Motor neuron (in vitro differentiated cells): ENCODE data around the gene IFT122. TPM values are rescaled to one million over a fixed set of nuclear protein-coding genes. Genes with fewer than 3 reads are reported as not detected.

Experiments
- ATAC-seq, 8 experiments: fragments of 200-7000 bp; cut with Tn5 transposase; replicated peaks in 6 of 8; 2 replicates each; pipeline ENCODE4 v1.8.0; 2021; ENCODE audit warnings: mild to moderate bottlenecking in 8 of 8, moderate library complexity in 8 of 8
- H3K27ac ChIP-seq, 2 donors: fragments of 250-450 bp; sonication (Bioruptor Pico); 2 replicates each; pipeline ENCODE4 v1.9.0; 2021; ENCODE audit warnings: antibody characterized with exemption in 2 of 2, mild to moderate bottlenecking in 2 of 2, moderate library complexity in 1 of 2
- H3K4me1 ChIP-seq, 2 donors: fragments of 250-450 bp; sonication (Bioruptor Pico); replicated peaks in 1 of 2; 2 replicates each; pipeline ENCODE4 v1.6.1; 2021; ENCODE audit warnings: antibody characterized with exemption in 2 of 2, mild to moderate bottlenecking in 2 of 2, moderate library complexity in 1 of 2
- H3K4me3 ChIP-seq, 5 donors: fragments of 250-450 bp; sonication (Bioruptor Pico); 2 replicates each; pipeline ENCODE4 v1.9.0; 2021; ENCODE audit warnings: antibody characterized with exemption in 5 of 5, mild to moderate bottlenecking in 5 of 5, moderate library complexity in 4 of 5
- WGBS, 10 experiments: fragments of 450-650 bp; shearing (Covaris generic); methylation state at CpG; one replicate each; pipeline ENCODE4 v1.0.0; 2022; 5-methylcytosine and 5-hydroxymethylcytosine counted together
- in situ Hi-C, 9 experiments: fragments of 400-800 bp; cut with MboI; loops; one replicate each; pipeline ENCODE4 v1.15.0; 2021; ENCODE audit warnings: low sequenced_read_pairs in 9 of 9, low pct_unique_long_range_greater_than_20kb in 2 of 9; ENCODE audit not compliant: unreplicated experiment in 9 of 9
- total RNA-seq, 8 experiments: library from RNA; unstranded; fragments of 300-600 nt; gene quantifications; 2 replicates each; pipeline versions ENCODE4 v1.2.3 to v1.2.4, GENCODE V29; 2022

The IFT122 gene
- total RNA-seq, 8 experiments from 2014 or later: 8.4 to 34.5 (median 24.8) TPM

DNA sequence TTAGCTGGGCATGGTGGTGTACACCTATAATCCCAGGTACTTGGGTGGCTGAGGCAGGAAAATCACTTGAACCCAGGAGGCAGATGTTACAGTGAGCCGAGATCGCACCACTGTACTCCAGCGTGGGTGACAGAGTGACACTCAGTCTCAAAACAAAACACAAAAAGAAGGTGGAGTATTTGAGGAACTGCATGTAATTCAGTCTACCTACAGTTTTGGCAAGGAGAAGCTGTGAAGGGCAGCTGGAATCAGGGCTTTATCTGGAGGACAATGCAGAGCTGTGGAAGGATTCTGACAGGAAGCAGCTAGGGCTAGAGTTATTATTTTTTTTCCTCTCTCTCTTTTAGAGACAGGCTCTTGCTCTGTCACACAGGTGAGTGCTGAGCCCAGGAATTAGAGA is 109.8 kb downstream of the IFT122 start:
- peaks cover 25 to 40% of the 10 kb centered on the region in 2 donors for H3K4me1 ChIP-seq
- no peak overlapping the region for H3K4me3 ChIP-seq
- no peak overlapping the region for H3K27ac ChIP-seq
- in situ Hi-C loops: no loop called here
- ATAC-seq: no peak
- WGBS, 10 experiments: 100% methylated on average over 1 to 3 of the region's 3 CpGs; no CpG with 5 or more reads in 7 of the 10 experiments

DNA sequence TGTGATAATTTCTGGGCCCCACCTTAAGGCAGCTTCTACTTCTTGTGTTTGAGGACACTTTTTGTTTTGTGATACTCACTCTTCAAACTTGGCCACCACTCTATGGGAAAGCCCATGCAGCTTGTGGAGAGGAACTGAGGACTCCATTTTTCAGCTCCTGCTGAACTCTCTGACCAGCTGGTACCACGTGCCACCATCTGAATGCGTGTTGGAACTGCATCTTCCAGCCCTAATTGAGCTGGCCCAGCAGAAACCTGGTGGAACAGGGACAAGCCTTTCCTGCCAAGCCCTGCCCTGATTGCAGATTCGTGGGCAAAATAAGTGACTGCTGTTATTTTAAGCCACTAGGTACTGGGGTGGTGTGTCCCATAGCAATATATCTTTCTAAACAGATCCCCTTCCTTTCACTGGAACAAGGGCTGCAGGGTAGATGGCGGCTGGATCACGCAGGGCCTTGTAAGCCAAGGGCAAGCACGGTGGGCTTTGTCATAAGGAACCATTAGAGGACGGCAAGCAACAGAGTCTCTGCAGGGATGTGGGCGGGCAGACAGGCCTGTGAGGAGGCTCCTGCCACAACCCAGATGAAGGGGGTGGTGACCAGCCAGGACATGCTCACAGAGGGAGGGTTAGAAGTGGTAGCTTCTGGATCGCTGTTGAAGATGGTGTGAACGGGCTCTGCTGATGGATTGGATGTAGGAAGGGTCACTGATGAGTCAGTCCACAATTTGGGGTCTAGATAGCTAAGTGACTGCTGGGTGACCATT is 112.4 kb downstream of the IFT122 start:
- 36 to 93% (median 68%) methylated on average over 1 to 5 of the region's 10 CpGs; no CpG with 5 or more reads in 3 of the 10 experiments for WGBS, 10 experiments
- in situ Hi-C loops: no loop called here
- peak in 7 of 8 experiments; percentile 34 to 53 (median 36) for ATAC-seq
- peaks cover 49 to 60% of the 10 kb centered on the region in 2 donors for H3K4me1 ChIP-seq
- H3K4me3 ChIP-seq: no peak overlapping the region
- no peak overlapping the region for H3K27ac ChIP-seq

GRCh38 chr3:129553171-129553570 is 113.1 kb downstream of the IFT122 start:
- no peak for ATAC-seq
- no peak overlapping the region for H3K4me3 ChIP-seq
- H3K27ac ChIP-seq: no peak overlapping the region
- WGBS, 10 experiments: 29% methylated on average over 1 of the region's 6 CpGs; no CpG with 5 or more reads in 9 of the 10 experiments
- peaks cover 56 to 62% of the 10 kb centered on the region in 2 donors for H3K4me1 ChIP-seq
- in situ Hi-C loops: no loop called here

DNA sequence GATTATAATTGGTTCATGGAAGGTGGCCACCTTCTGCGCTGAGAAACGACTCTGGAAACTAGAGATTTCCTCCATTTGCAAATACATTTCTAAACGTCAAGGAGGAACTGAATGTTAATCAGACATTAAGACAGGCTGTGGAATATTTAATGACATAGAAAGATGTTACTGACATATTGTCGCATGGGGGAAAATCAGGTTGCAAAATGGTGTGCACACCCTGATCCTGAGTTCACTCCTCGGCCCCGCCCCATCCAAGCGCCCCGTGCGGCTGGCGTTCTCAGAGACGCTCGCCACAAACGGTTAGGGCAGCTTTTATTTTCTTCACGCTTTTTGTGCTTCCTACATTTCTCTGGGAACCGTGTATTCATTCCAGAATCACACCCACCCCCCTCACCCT is 113.7 kb downstream of the IFT122 start:
- Histone ChIP-seq H3K4me3 (no peak overlapping the region), H3K27ac (no peak overlapping the region), H3K4me1 (peaks cover 61 to 62% of the 10 kb centered on the region in 2 donors)
- whole genome bisulfite sequencing, 10 experiments: 10 to 93% (median 55%) methylated on average over 2 to 15 of the region's 15 CpGs; no CpG with 5 or more reads in 2 of the 10 experiments
- ATAC-seq: no peak
- in situ Hi-C loops: no loop called here

GRCh38 chr3:129554356-129555152 is 114.5 kb downstream of the IFT122 start:
- ATAC-seq: peak in 3 of 8 experiments; percentile 6 to 17 (median 16)
- 60 to 100% (median 78%) methylated on average over 1 to 9 of the region's 13 CpGs for WGBS, 10 experiments
- in situ Hi-C loops: no loop called here

DNA sequence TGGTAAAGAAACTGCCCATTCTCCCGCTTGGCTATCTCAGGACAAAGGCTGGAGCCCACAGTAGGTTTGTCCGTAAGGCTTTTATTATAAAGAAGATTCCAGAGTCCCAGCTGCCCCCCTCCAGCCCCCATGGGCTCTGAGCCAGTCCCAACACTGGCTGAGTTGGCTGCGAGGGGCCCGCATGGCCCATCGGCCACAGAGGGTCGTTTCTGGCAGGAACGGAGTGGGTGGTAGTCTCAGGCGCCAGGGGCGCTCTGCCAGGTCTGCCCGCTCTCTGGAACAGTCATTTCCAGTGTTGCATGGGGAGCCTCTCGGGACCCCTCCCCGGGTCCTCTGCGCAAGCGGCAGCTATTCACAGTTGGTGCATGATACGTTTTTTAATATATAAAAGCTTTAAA is 115.1 kb downstream of the IFT122 start:
- no peak overlapping the region for H3K27ac ChIP-seq
- H3K4me3 ChIP-seq: no peak overlapping the region
- in situ Hi-C loops: no loop called here
- peak in 3 of 8 experiments; percentile 5 to 23 (median 17) for ATAC-seq
- 87 to 100% (median 100%) methylated on average over 1 to 7 of the region's 15 CpGs; no CpG with 5 or more reads in 7 of the 10 experiments for WGBS, 10 experiments
- H3K4me1 ChIP-seq: peaks cover 64 to 65% of the 10 kb centered on the region in 2 donors

More at GRCh38 chr3:129554356-129555152, 114.5 kb downstream of the IFT122 start:
- Histone ChIP-seq H3K4me1 (peaks cover 62 to 63% of the 10 kb centered on the region in 2 donors), H3K27ac (no peak overlapping the region), H3K4me3 (no peak overlapping the region)

GRCh38 chr3:129555616-129556357 is 115.8 kb downstream of the IFT122 start:
- H3K27ac ChIP-seq: no peak overlapping the region
- ATAC-seq: no peak
- in situ Hi-C loops: no loop called here
- H3K4me3 ChIP-seq: no peak overlapping the region
- 50 to 100% (median 72%) methylated on average over 1 to 4 of the region's 18 CpGs; no CpG with 5 or more reads in 6 of the 10 experiments for WGBS, 10 experiments
- peaks cover 71% of the 10 kb centered on the region in 2 donors for H3K4me1 ChIP-seq

GRCh38 chr3:129556358-129556695 is 116.3 kb downstream of the IFT122 start:
- Histone ChIP-seq H3K4me1 (peaks cover 76 to 77% of the 10 kb centered on the region in 2 donors), H3K27ac (no peak overlapping the region), H3K4me3 (no peak overlapping the region)
- in situ Hi-C loops: no loop called here
- no peak for ATAC-seq
- whole genome bisulfite sequencing, 10 experiments: 79% methylated on average over 5 of the region's 15 CpGs; no CpG with 5 or more reads in 9 of the 10 experiments

DNA sequence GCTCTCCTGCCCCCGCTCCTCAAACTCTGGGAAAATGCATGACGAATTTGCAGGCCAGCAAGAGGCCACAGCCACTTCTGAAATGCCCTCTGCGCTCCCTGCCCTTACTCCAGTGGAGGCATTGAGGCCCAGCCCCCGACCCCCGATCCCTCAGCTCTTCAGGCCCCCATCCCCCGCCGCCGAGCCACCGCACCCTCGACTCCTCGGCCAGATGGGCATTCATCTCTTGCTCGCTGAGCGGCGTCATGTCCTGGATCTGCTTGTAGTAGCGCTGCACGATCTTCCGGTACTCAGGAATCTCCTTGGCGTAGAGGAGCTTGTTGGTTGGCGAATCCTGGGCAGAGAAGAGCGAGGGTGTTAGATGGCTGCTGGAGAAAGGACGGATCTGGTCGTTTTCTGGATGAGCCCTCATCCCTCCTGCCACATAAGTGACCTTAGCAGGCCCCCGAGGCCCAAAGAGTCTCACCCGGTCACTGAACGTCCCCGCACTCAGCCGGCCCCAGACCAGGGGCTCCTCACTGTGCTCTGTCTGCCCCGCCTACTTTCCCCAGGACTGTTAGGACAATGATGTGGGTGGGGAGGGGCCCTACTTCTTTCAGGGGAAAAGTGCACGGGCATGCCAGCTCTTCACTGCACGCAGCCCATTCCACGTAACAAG is 117.0 kb downstream of the IFT122 start:
- no peak overlapping the region for H3K4me3 ChIP-seq
- ATAC-seq: peak in 5 of 8 experiments; percentile 5 to 61 (median 48)
- no peak overlapping the region for H3K27ac ChIP-seq
- 0 to 93% (median 59%) methylated on average over 1 to 8 of the region's 31 CpGs; no CpG with 5 or more reads in 6 of the 10 experiments for WGBS, 10 experiments
- H3K4me1 ChIP-seq: peaks cover 78 to 80% of the 10 kb centered on the region in 2 donors
- in situ Hi-C loops: no loop called here

DNA sequence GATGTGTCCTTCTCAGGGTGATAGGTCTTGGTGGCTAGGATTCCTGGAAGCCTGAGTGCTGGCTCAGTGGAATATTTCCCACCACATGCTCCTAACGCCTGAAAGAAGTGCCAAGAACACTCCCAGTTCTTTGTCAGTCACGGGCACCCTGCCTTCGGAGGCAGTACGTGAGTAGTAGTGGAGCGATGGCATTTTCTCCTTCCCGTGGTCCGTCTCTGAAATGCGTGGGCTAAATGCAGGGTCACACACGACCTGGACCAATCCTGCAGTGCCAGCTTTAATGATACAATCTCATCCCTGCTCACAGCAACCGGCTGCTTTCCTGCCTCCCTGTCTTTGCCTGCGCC is 117.5 kb downstream of the IFT122 start:
- Histone ChIP-seq H3K27ac (no peak overlapping the region), H3K4me3 (no peak overlapping the region), H3K4me1 (peaks cover 76% of the 10 kb centered on the region in 2 donors)
- peak in 1 of 8 experiments; percentile 1 for ATAC-seq
- in situ Hi-C loops: no loop called here
- WGBS, 10 experiments: 31 to 100% (median 69%) methylated on average over 2 to 9 of the region's 11 CpGs; no CpG with 5 or more reads in 4 of the 10 experiments

DNA sequence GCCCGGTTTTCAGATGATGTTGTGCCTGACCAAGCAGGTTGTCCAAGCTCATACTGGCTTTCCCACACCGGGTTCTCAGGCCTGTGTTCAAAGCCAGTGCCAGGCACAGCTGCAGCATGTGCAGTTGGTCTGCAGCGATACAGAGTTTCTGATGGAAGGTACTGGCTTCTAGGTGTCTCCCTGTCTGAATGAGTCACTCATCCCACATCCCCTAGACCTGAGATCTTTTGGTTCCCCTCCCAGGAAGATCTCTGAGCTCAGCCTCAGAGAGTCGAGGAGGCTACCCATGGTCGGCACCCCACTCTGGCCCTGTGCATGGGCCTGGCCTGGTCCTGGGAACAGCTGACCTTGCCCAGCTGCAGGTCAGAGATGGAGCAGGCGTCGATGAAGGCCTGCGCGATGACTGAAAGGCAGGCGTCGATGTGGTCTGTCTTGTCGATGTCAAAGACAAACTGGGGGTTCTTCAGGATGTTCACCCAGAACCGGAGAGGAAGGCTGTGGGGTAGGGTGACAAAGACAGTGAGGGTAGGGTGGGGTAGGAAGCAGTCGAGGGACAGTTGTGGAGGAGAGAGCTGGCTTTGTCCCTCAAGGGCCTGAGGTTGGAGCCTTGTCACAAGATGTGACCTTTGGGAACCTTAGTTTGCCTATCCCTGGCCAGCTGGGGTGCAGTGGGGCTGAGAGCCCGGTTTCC is 118.2 kb downstream of the IFT122 start:
- ATAC-seq: no peak
- in situ Hi-C loops: no loop called here
- Histone ChIP-seq H3K4me3 (no peak overlapping the region), H3K4me1 (peaks cover 69% of the 10 kb centered on the region in 2 donors), H3K27ac (no peak overlapping the region)
- 80 to 100% (median 83%) methylated on average over 1 to 10 of the region's 15 CpGs; no CpG with 5 or more reads in 6 of the 10 experiments for WGBS, 10 experiments
